Retina (tissue), 1 donor: ENCODE data around the gene UBASH3B.
"Not testable (repeated sequence)": the region's sequence is repeated elsewhere in the genome, so short reads cannot be mapped to it uniquely, and the experiment has no call there.

Source experiments
- DNase-seq: peaks from one replicate; pipeline ENCODE4 v3.0.0-alpha.2; 2016

The UBASH3B gene

GRCh38 chr11:122711362-122711761 is 55.8 kb downstream of the UBASH3B start:
- DNase-seq = no peak

GRCh38 chr11:122711831-122712381 is 56.4 kb downstream of the UBASH3B start:
- no peak for DNase-seq

- no peak for DNase-seq
Measured at GRCh38 chr11:122714004-122714403, 58.5 kb downstream of the UBASH3B start.

- DNase-seq = no peak
Measured at GRCh38 chr11:122714484-122714883, 59.0 kb downstream of the UBASH3B start.

- no peak for DNase-seq
Measured at GRCh38 chr11:122715548-122716440, 60.3 kb downstream of the UBASH3B start.

GRCh38 chr11:122717264-122717867 is 61.8 kb downstream of the UBASH3B start:
- no peak for DNase-seq

- no peak for DNase-seq
Measured at GRCh38 chr11:122720107-122720881, 64.8 kb downstream of the UBASH3B start.

GRCh38 chr11:122721201-122721963 is 65.9 kb downstream of the UBASH3B start:
- no peak for DNase-seq

GRCh38 chr11:122721964-122722266 is 66.4 kb downstream of the UBASH3B start:
- no peak for DNase-seq

- no peak for DNase-seq
Measured at GRCh38 chr11:122723106-122723505, 67.6 kb downstream of the UBASH3B start.

GRCh38 chr11:122723576-122723975 is 68.1 kb downstream of the UBASH3B start:
- DNase-seq = no peak

GRCh38 chr11:122724520-122724919 is 69.0 kb downstream of the UBASH3B start:
- DNase-seq = no peak

- no peak for DNase-seq
Measured at GRCh38 chr11:122726028-122726427, 70.5 kb downstream of the UBASH3B start.

GRCh38 chr11:122727101-122727929 is 71.8 kb downstream of the UBASH3B start:
- DNase-seq = peak; percentile 20

- no peak for DNase-seq
Measured at GRCh38 chr11:122728561-122728960, 73.0 kb downstream of the UBASH3B start.

GRCh38 chr11:122729139-122729538 is 73.6 kb downstream of the UBASH3B start:
- DNase-seq = no peak

GRCh38 chr11:122730694-122731093 is 75.2 kb downstream of the UBASH3B start:
- not testable (repeated sequence) for DNase-seq

GRCh38 chr11:122731500-122731913 is 76.0 kb downstream of the UBASH3B start:
- no peak for DNase-seq

GRCh38 chr11:122732342-122733315 is 77.1 kb downstream of the UBASH3B start:
- no peak for DNase-seq

GRCh38 chr11:122733318-122733717 is 77.8 kb downstream of the UBASH3B start:
- DNase-seq = no peak
